Activated CD8-positive, alpha-beta memory T cell treated with anti-CD3 and anti-CD28 coated beads for 36 hours (primary cell): ENCODE results near the gene AKR7A2. TPM values are rescaled to one million over a fixed set of nuclear protein-coding genes. Genes with fewer than 3 reads are reported as not detected.

ENCODE experiments used
- CTCF ChIA-PET: fragments of 350-600 bp; sonication (Branson Sonifier 250); formaldehyde crosslinking; loops from one replicate; lab custom pipeline; 2021; ENCODE audit warnings: antibody characterized with exemption; lab: Charles Lee
- POLR2A ChIA-PET: fragments of 350-600 bp; sonication (Branson Sonifier 250); formaldehyde crosslinking; loops from one replicate; lab custom pipeline; 2021; ENCODE audit warnings: antibody characterized with exemption; lab: Charles Lee
- total RNA-seq, 2 experiments: library from RNA; stranded (reverse); gene quantifications; one replicate each; pipeline ENCODE4 v1.2.3, GENCODE V29; 2021

The AKR7A2 gene
- total RNA-seq, 2 experiments from 2014 or later: 40.1 to 44.1 TPM

- ChIA-PET CTCF (interaction anchor here (1.4 kb wide), 1 partner anchor 251 kb away, joined by 4 read pairs; no protein-coding TSS in a partner anchor), POLR2A (interaction anchor here (0.7 kb wide), 1 partner anchor 266 kb away, joined by 3 read pairs; a partner anchor contains a TSS)
Measured at GRCh38 chr1:19330449-19331135, 18.6 kb upstream of the AKR7A2 start.

GRCh38 chr1:19329611-19330010 is 17.7 kb upstream of the AKR7A2 start:
- ChIA-PET CTCF (no interaction called here), POLR2A (interaction anchor here (0.6 to 0.8 kb wide), 3 partner anchors 18 to 267 kb away, joined by 3 read pairs; partner anchors contain the start of genes AKR7A2 and SLC66A1)

GRCh38 chr1:19329188-19329587 is 17.2 kb upstream of the AKR7A2 start:
- ChIA-PET CTCF (no interaction called here), POLR2A (interaction anchor here (0.6 to 0.8 kb wide), 2 partner anchors 17 to 88 kb away, joined by 3 read pairs; partner anchors contain the start of genes AKR7A2 and SLC66A1)

GRCh38 chr1:19328486-19328885 is 16.5 kb upstream of the AKR7A2 start:
- ChIA-PET POLR2A (no interaction called here), CTCF (no interaction called here)

- CTCF ChIA-PET: no interaction called here
- POLR2A ChIA-PET: interaction anchor here (0.6 kb wide), 1 partner anchor 7 kb away, joined by 10 read pairs; no protein-coding TSS in a partner anchor
Measured at GRCh38 chr1:19327736-19328135, 15.8 kb upstream of the AKR7A2 start.

- ChIA-PET CTCF (no interaction called here), POLR2A (interaction anchor here (0.6 kb wide), 1 partner anchor 8 kb away, joined by 10 read pairs; no protein-coding TSS in a partner anchor)
Measured at GRCh38 chr1:19327301-19327700, 15.4 kb upstream of the AKR7A2 start.

GRCh38 chr1:19326748-19327065 is 14.8 kb upstream of the AKR7A2 start:
- CTCF ChIA-PET: no interaction called here
- POLR2A ChIA-PET: no interaction called here

- POLR2A ChIA-PET: no interaction called here
- CTCF ChIA-PET: no interaction called here
Measured at GRCh38 chr1:19325958-19326747, 14.2 kb upstream of the AKR7A2 start.

GRCh38 chr1:19325368-19325957 is 13.5 kb upstream of the AKR7A2 start:
- ChIA-PET CTCF (no interaction called here), POLR2A (no interaction called here)

- POLR2A ChIA-PET: no interaction called here
- CTCF ChIA-PET: no interaction called here
Measured at GRCh38 chr1:19324665-19324990, 12.7 kb upstream of the AKR7A2 start.

- ChIA-PET POLR2A (no interaction called here), CTCF (no interaction called here)
Measured at GRCh38 chr1:19323987-19324664, 12.2 kb upstream of the AKR7A2 start.

- CTCF ChIA-PET: no interaction called here
- POLR2A ChIA-PET: no interaction called here
Measured at GRCh38 chr1:19322481-19322880, 10.5 kb upstream of the AKR7A2 start.

GRCh38 chr1:19321071-19321470 is 9.1 kb upstream of the AKR7A2 start:
- ChIA-PET CTCF (interaction anchor here (0.7 kb wide), 1 partner anchor 80 kb away, joined by 3 read pairs; no protein-coding TSS in a partner anchor), POLR2A (no interaction called here)

- POLR2A ChIA-PET: no interaction called here
- CTCF ChIA-PET: no interaction called here
Measured at GRCh38 chr1:19319196-19319595, 7.3 kb upstream of the AKR7A2 start.

GRCh38 chr1:19317126-19317910 is 5.4 kb upstream of the AKR7A2 start:
- ChIA-PET POLR2A (no interaction called here), CTCF (no interaction called here)

- ChIA-PET POLR2A (interaction anchor here (0.6 kb wide), 1 partner anchor 863 kb away, joined by 3 read pairs; no protein-coding TSS in a partner anchor), CTCF (interaction anchor here (0.7 kb wide), 1 partner anchor 24 kb away, joined by 3 read pairs; no protein-coding TSS in a partner anchor)
Measured at GRCh38 chr1:19315378-19316198, 3.6 kb upstream of the AKR7A2 start.

GRCh38 chr1:19313961-19314882 is 2.3 kb upstream of the AKR7A2 start:
- CTCF ChIA-PET: interaction anchor here (1.1 kb wide), 1 partner anchor 43 kb away, joined by 4 read pairs; no protein-coding TSS in a partner anchor
- POLR2A ChIA-PET: no interaction called here
